Measurements from ENCODE around the gene DRG2.

DRG2 gene

GRCh38 chr17:18079543-18079942 is 8.2 kb upstream of the DRG2 start:
- no peak for DNase-seq

GRCh38 chr17:18084256-18084655 is 3.5 kb upstream of the DRG2 start:
- DNase-seq, result no peak

- DNase-seq, result peak in 1 of 6 experiments; percentile 8
Measured at GRCh38 chr17:18089613-18090012, 1.9 kb downstream of the DRG2 start.

GRCh38 chr17:18093616-18094408 is 6.1 kb downstream of the DRG2 start:
- DNase-seq, result no peak

- no peak for DNase-seq
Measured at GRCh38 chr17:18094409-18094807, 6.7 kb downstream of the DRG2 start.

- DNase-seq, result no peak
Measured at GRCh38 chr17:18099516-18099915, 11.8 kb downstream of the DRG2 start.

- no peak for DNase-seq
Measured at GRCh38 chr17:18100616-18101015, 12.9 kb downstream of the DRG2 start.

- DNase-seq, result no peak
Measured at GRCh38 chr17:18101828-18102227, 14.1 kb downstream of the DRG2 start.

GRCh38 chr17:18102640-18103039 is 14.9 kb downstream of the DRG2 start:
- no peak for DNase-seq

GRCh38 chr17:18105027-18105426 is 17.3 kb downstream of the DRG2 start:
- DNase-seq, result no peak

- no peak for DNase-seq
Measured at GRCh38 chr17:18105595-18105994, 17.8 kb downstream of the DRG2 start.

GRCh38 chr17:18106211-18106610 is 18.5 kb downstream of the DRG2 start:
- DNase-seq, result no peak

- DNase-seq, result no peak
Measured at GRCh38 chr17:18107061-18107790, 19.5 kb downstream of the DRG2 start.

- DNase-seq, result no peak
Measured at GRCh38 chr17:18107971-18108370, 20.2 kb downstream of the DRG2 start.

GRCh38 chr17:18108401-18109312 is 20.9 kb downstream of the DRG2 start, which contains the start of gene MYO15A:
MYO15A (plus strand) TSS chr17:18108756; CDS start chr17:18118801, 10,045 bp downstream.
- no peak for DNase-seq

GRCh38 chr17:18109935-18110485 is 22.3 kb downstream of the DRG2 start:
- DNase-seq, result no peak

GRCh38 chr17:18110636-18111145 is 22.9 kb downstream of the DRG2 start:
- no peak for DNase-seq

- no peak for DNase-seq
Measured at GRCh38 chr17:18111330-18111971, 23.7 kb downstream of the DRG2 start.

GRCh38 chr17:18115517-18115916 is 27.8 kb downstream of the DRG2 start:
- no peak for DNase-seq

GRCh38 chr17:18116078-18116477 is 28.3 kb downstream of the DRG2 start:
- DNase-seq, result no peak

- no peak for DNase-seq
Measured at GRCh38 chr17:18117533-18117932, 29.8 kb downstream of the DRG2 start.
